Suppressor macrophage (primary cell): ENCODE data around the gene SOWAHA.

ENCODE experiments used
- DNase-seq, 4 experiments: peaks; one replicate each; pipeline ENCODE4 v3.0.0-alpha.2; 2020 to 2022
- total RNA-seq, 17 experiments: gene quantifications; one replicate each; lab custom pipeline; 2026; ENCODE audit warnings: mixed read lengths in 6 of 17, inconsistent platforms in 3 of 17; lab: John Stamatoyannopoulos, UW

Gene SOWAHA
- total RNA-seq = 0 to 0.88 (median 0) reads per million in 17 experiments

GRCh38 chr5:132812781-132813598 lies at the start of gene SOWAHA:
Gene SOWAHA, plus strand, starts transcription at chr5:132813302. Its CDS starts 320 bp downstream, at chr5:132813622.
- no peak for DNase-seq

- DNase-seq = no peak
These were observed 49.1 kb upstream of the SOWAHA start for GRCh38 chr5:132764051-132764450.

GRCh38 chr5:132764671-132765238 lies 48.3 kb upstream of the SOWAHA start:
- DNase-seq = no peak

GRCh38 chr5:132765311-132766019 lies 47.6 kb upstream of the SOWAHA start:
- DNase-seq = no peak

- DNase-seq = no peak
These were observed 46.9 kb upstream of the SOWAHA start for GRCh38 chr5:132766020-132766805.

- DNase-seq = no peak
These were observed 46.4 kb upstream of the SOWAHA start for GRCh38 chr5:132766806-132767055.

GRCh38 chr5:132767150-132767549 lies 46.0 kb upstream of the SOWAHA start:
- DNase-seq = no peak

GRCh38 chr5:132768485-132768868 lies 44.6 kb upstream of the SOWAHA start:
- DNase-seq = no peak

- no peak for DNase-seq
These were observed 42.5 kb upstream of the SOWAHA start for GRCh38 chr5:132770476-132771159.

- DNase-seq = no peak
These were observed 41.6 kb upstream of the SOWAHA start for GRCh38 chr5:132771503-132771998.

- DNase-seq = no peak
These were observed 40.6 kb upstream of the SOWAHA start for GRCh38 chr5:132772291-132773070.

- no peak for DNase-seq
These were observed 40.0 kb upstream of the SOWAHA start for GRCh38 chr5:132773114-132773513.

- no peak for DNase-seq
These were observed 39.3 kb upstream of the SOWAHA start for GRCh38 chr5:132773601-132774355.

- no peak for DNase-seq
These were observed 38.7 kb upstream of the SOWAHA start for GRCh38 chr5:132774406-132774805.

- DNase-seq = no peak
These were observed 38.2 kb upstream of the SOWAHA start for GRCh38 chr5:132774896-132775295.

GRCh38 chr5:132775476-132775961 lies 37.6 kb upstream of the SOWAHA start:
- DNase-seq = no peak

GRCh38 chr5:132776131-132776937 lies 36.8 kb upstream of the SOWAHA start:
- no peak for DNase-seq

GRCh38 chr5:132776938-132777208 lies 36.2 kb upstream of the SOWAHA start:
- no peak for DNase-seq

- DNase-seq = peak; percentile 42 to 80 (median 69)
These were observed 35.7 kb upstream of the SOWAHA start, which contains the start of gene SEPTIN8 for GRCh38 chr5:132777209-132778069. Gene SEPTIN8, minus strand, starts transcription at chr5:132777239. Its CDS starts 102 bp downstream, at chr5:132777137.
